K562 (cell line): ENCODE measurements around the gene CAAP1. TPM values are rescaled to one million over a fixed set of nuclear protein-coding genes. Genes with fewer than 3 reads are reported as not detected.

Experiments
- CHD2 ChIP-seq: IDR thresholded peaks from 2 replicates; pipeline ENCODE4 v1.6.1; 2011; ENCODE audit warnings: low read depth, low read length
- CREB1 ChIP-seq, 2 experiments: sonication (generic) in 1 of 2; formaldehyde crosslinking in 1 of 2; IDR thresholded peaks; 2 replicates each; pipeline versions ENCODE4 v1.6.1 to v1.8.0; 2012 to 2022; ENCODE audit warnings: inconsistent platforms in 1 of 2, mild to moderate bottlenecking in 1 of 2, missing genetic modification reagents in 1 of 2, moderate library complexity in 1 of 2
- ETV1 ChIP-seq: fragments of 450-650 bp; conservative IDR thresholded peaks from 2 replicates; pipeline ENCODE4 v1.6.1; 2016; ENCODE audit warnings: missing genetic modification characterization, control low read depth, low read depth, missing compliant biosample characterization
- FOXJ2 ChIP-seq: fragments of 200-800 bp; sonication (Bioruptor generic); IDR thresholded peaks from 2 replicates; pipeline ENCODE4 v1.6.1; 2016; ENCODE audit warnings: missing genetic modification characterization, missing compliant biosample characterization
- FOXP1 ChIP-seq: sonication (generic); formaldehyde crosslinking; IDR thresholded peaks from 2 replicates; pipeline ENCODE4 v1.8.0; 2022; ENCODE audit warnings: mild to moderate bottlenecking, missing genetic modification reagents
- GTF2B ChIP-seq: IDR thresholded peaks from 2 replicates; pipeline ENCODE4 v1.6.1; 2011; ENCODE audit not compliant: insufficient read length; ENCODE audit errors: extremely low read depth
- KLF6 ChIP-seq: fragments of 250-450 bp; sonication (Bioruptor Pico); IDR thresholded peaks from 2 replicates; pipeline ENCODE4 v1.4.0; 2020; ENCODE audit warnings: mild to moderate bottlenecking, moderate library complexity, borderline replicate concordance
- MECOM ChIP-seq: fragments of 250-450 bp; sonication (Bioruptor Pico); IDR thresholded peaks from 2 replicates; pipeline ENCODE4 v1.8.0; 2022; ENCODE audit warnings: inconsistent platforms
- MEF2D ChIP-seq: conservative IDR thresholded peaks from 2 replicates; pipeline ENCODE4 v1.6.1; 2016; ENCODE audit warnings: low read depth, missing genetic modification characterization, missing compliant biosample characterization
- MIER1 ChIP-seq: fragments of 450-650 bp; IDR thresholded peaks from 2 replicates; pipeline ENCODE4 v1.6.1; 2016; ENCODE audit warnings: antibody characterized with exemption, mild to moderate bottlenecking, low read depth
- NR2C2 ChIP-seq, 2 experiments: fragments of 200-800 bp in 1 of 2; sonication (Bioruptor generic) in 1 of 2; sonication (generic) in 1 of 2; formaldehyde crosslinking in 1 of 2; IDR thresholded peaks; 2 replicates each; pipeline versions ENCODE4 v1.6.1 to v1.8.0; 2016 to 2022; ENCODE audit warnings: mild to moderate bottlenecking in 1 of 2, missing compliant biosample characterization in 1 of 2, missing genetic modification characterization in 1 of 2, missing genetic modification reagents in 1 of 2
- RAD51 ChIP-seq: fragments of 450-650 bp; IDR thresholded peaks from 2 replicates; pipeline ENCODE4 v1.7.1; 2016; ENCODE audit warnings: low read depth, mild to moderate bottlenecking, borderline replicate concordance
- SAFB2 ChIP-seq: fragments of 200-400 bp; formaldehyde crosslinking; IDR thresholded peaks from 2 replicates; pipeline ENCODE4 v1.6.1; 2018; ENCODE audit warnings: borderline replicate concordance, low read length, low read depth, moderate library complexity; ENCODE audit not compliant: severe bottlenecking
- SMARCA4 ChIP-seq: fragments of 450-650 bp; IDR thresholded peaks from 2 replicates; pipeline ENCODE4 v1.6.1; 2016
- STAT5A ChIP-seq: IDR thresholded peaks from 2 replicates; pipeline ENCODE4 v1.6.1; 2012; ENCODE audit warnings: low read length, inconsistent platforms, borderline replicate concordance
- TFAM ChIP-seq: fragments of 250-450 bp; sonication (Bioruptor Pico); conservative IDR thresholded peaks from 2 replicates; pipeline ENCODE4 v1.5.0; 2021; ENCODE audit warnings: mild to moderate bottlenecking, moderate library complexity
- YBX1 ChIP-seq: fragments of 450-650 bp; IDR thresholded peaks from 2 replicates; pipeline ENCODE4 v1.7.1; 2016; ENCODE audit warnings: mild to moderate bottlenecking
- ZFX ChIP-seq: sonication (generic); formaldehyde crosslinking; IDR thresholded peaks from 2 replicates; pipeline ENCODE4 v1.8.0; 2022; ENCODE audit warnings: mild to moderate bottlenecking, missing genetic modification reagents, moderate library complexity
- ZHX1 ChIP-seq: fragments of 150-350 bp; conservative IDR thresholded peaks from 2 replicates; pipeline ENCODE4 v1.6.1; 2014; ENCODE audit warnings: low read length
- ZKSCAN8 ChIP-seq: fragments of 200-800 bp; sonication (Bioruptor generic); IDR thresholded peaks from 2 replicates; pipeline ENCODE4 v1.6.1; 2016; ENCODE audit warnings: missing genetic modification characterization, missing compliant biosample characterization
- ZNF174 ChIP-seq: fragments of 250-450 bp; sonication (Bioruptor Pico); IDR thresholded peaks from 2 replicates; pipeline ENCODE4 v1.4.0; 2020; ENCODE audit warnings: mild to moderate bottlenecking
- polyA plus RNA-seq, 8 experiments: library from polyadenylated mRNA; depleted of rRNA in 4 of 8; stranded (reverse) in 5 of 8; unstranded in 3 of 8; fragments of >200 nt; fragmentation: Nextera tagmentation in 2 of 8; fragmentation: Illumina TruSeq in 1 of 8; extraction: Ambion mirVana in 2 of 8; extraction: Trizol in 1 of 8; gene quantifications; 2 replicates each; pipeline versions ENCODE4 v1.2.1 to v1.2.3, GENCODE V29; 2011 to 2014; ENCODE audit warnings: inconsistent platforms in 1 of 8, missing spikeins in 1 of 8
- total RNA-seq, 7 experiments: library from RNA; depleted of rRNA in 6 of 7; stranded (reverse); fragments of >200 nt in 6 of 7; fragmentation: Illumina TruSeq in 2 of 7; extraction: Trizol in 2 of 7; gene quantifications; 2 replicates each; pipeline versions ENCODE4 v1.2.1 to v1.2.3, GENCODE V29; 2011 to 2021; ENCODE audit warnings: low replicate concordance in 1 of 7
- TF ChIP-seq, protein P1 (sequence below), 2 experiments: fragments of 450-650 bp; conservative IDR thresholded peaks; 2 replicates each; pipeline ENCODE4 v1.6.1; 2017; ENCODE audit warnings: mild to moderate bottlenecking in 2 of 2, moderate library complexity in 2 of 2
- TF ChIP-seq, protein P2 (sequence below): sonication (generic); IDR thresholded peaks from 2 replicates; pipeline ENCODE4 v1.6.1; 2016

CAAP1 gene
- total and polyA plus RNA-seq, 9 of the 15 experiments (the other 6 are each of a cell fraction or from before 2014, with no cell fraction given): 8.9 to 17.4 (median 15.3) TPM

GRCh38 chr9:26892251-26893029 is at the start of gene CAAP1 (continued):
- TF ChIP-seq, protein P1, sequence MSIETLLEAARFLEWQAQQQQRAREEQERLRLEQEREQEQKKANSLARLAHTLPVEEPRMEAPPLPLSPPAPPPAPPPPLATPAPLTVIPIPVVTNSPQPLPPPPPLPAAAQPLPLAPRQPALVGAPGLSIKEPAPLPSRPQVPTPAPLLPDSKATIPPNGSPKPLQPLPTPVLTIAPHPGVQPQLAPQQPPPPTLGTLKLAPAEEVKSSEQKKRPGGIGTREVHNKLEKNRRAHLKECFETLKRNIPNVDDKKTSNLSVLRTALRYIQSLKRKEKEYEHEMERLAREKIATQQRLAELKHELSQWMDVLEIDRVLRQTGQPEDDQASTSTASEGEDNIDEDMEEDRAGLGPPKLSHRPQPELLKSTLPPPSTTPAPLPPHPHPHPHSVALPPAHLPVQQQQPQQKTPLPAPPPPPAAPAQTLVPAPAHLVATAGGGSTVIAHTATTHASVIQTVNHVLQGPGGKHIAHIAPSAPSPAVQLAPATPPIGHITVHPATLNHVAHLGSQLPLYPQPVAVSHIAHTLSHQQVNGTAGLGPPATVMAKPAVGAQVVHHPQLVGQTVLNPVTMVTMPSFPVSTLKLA (conservative IDR thresholded peaks at IDR 0.05): peak; percentile 68 to 88
- TF ChIP-seq ETV1 (tag): peak; percentile 58
- 0 out of 2 replicates have a peak, but pooled peaks have one; percentile 40 for TF ChIP-seq FOXJ2 (tag)
- peak; percentile 93 for TF ChIP-seq CREB1 (IDR thresholded peaks at IDR 0.05)
- TF ChIP-seq CREB1 (CRISPR knock-in tag; IDR thresholded peaks at IDR 0.05): peak; percentile 95
- no peak for TF ChIP-seq ZKSCAN8 (CRISPR knock-in tag)
- no peak for TF ChIP-seq KLF6 (CRISPR knock-in tag)
- no peak for TF ChIP-seq NR2C2 (CRISPR knock-in tag; IDR thresholded peaks at IDR 0.05)
- peak; percentile 73 for TF ChIP-seq NR2C2 (tag; IDR thresholded peaks at IDR 0.05)
- TF ChIP-seq SAFB2: no peak
- TF ChIP-seq MEF2D (tag): no peak
- TF ChIP-seq STAT5A: no peak
- no peak for TF ChIP-seq MECOM
- no peak for TF ChIP-seq MIER1
- no peak for TF ChIP-seq ZHX1
- TF ChIP-seq ZFX (CRISPR knock-in tag): no peak
- no peak for TF ChIP-seq SMARCA4
- no peak for TF ChIP-seq FOXP1 (CRISPR knock-in tag)
- TF ChIP-seq RAD51: no peak
- TF ChIP-seq TFAM (CRISPR knock-in tag): no peak
- no peak for TF ChIP-seq ZNF174 (CRISPR knock-in tag)
- no peak for TF ChIP-seq YBX1
- TF ChIP-seq, protein P2, sequence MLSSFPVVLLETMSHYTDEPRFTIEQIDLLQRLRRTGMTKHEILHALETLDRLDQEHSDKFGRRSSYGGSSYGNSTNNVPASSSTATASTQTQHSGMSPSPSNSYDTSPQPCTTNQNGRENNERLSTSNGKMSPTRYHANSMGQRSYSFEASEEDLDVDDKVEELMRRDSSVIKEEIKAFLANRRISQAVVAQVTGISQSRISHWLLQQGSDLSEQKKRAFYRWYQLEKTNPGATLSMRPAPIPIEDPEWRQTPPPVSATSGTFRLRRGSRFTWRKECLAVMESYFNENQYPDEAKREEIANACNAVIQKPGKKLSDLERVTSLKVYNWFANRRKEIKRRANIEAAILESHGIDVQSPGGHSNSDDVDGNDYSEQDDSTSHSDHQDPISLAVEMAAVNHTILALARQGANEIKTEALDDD: 0 out of 2 replicates have a peak, but pooled peaks have one; percentile 17
- no peak for TF ChIP-seq CHD2
- TF ChIP-seq GTF2B: no peak
